ENCODE data around the gene COX7C. TPM values are rescaled to one million over a fixed set of nuclear protein-coding genes. Genes with fewer than 3 reads are reported as not detected.
"Not testable (repeated sequence)": the region's sequence is repeated elsewhere in the genome, so short reads cannot be mapped to it uniquely, and the experiment has no call there.

Gene COX7C, protein sequence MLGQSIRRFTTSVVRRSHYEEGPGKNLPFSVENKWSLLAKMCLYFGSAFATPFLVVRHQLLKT
- total RNA-seq (2014; rRNA removed; shearing (Covaris generic)), result 539 and 714 TPM in 2 replicates

- DNase-seq (ENCODE audit: low read depth), result peak; percentile 96
Observed at GRCh38 chr5:86617756-86618576, at the start of gene COX7C. Gene COX7C, plus strand, starts transcription at chr5:86617941. Its CDS starts 115 bp downstream, at chr5:86618056.

GRCh38 chr5:86569522-86570426 is 48.0 kb upstream of the COX7C start:
- DNase-seq (ENCODE audit: low read depth), result not testable (repeated sequence)

DNA sequence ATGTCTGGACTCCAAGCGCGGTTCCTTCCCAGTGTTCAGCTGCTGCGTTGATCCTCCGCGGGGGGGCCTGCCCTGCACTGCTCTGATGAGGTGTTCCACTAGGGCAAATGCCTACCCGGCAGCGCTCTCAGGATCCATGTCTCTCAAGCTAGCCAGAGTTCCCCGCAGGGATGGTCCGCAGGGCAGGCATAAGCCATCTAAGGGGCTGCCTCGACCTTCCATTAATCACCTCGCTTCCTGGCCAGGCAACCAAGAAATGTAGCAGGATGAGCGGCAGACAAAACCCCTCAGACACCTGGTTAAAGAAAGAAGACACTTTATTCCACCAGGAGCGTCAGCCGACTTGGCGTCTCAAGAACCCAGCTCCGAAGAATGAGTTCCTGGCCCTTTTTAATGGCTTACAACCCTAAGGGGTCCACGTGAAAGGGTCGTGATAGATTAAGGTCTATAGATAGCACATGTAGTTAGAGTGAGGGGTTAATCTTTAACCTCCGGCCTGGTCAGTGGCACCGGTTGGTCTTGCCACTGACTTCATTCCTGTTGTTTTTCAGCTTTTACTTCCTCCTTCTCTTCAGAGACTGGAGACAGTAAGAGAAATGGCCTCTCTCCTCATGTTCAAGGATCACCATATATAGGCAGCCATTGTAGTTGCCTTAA is 47.2 kb upstream of the COX7C start:
- DNase-seq (ENCODE audit: low read depth), result peak; percentile 66

DNA sequence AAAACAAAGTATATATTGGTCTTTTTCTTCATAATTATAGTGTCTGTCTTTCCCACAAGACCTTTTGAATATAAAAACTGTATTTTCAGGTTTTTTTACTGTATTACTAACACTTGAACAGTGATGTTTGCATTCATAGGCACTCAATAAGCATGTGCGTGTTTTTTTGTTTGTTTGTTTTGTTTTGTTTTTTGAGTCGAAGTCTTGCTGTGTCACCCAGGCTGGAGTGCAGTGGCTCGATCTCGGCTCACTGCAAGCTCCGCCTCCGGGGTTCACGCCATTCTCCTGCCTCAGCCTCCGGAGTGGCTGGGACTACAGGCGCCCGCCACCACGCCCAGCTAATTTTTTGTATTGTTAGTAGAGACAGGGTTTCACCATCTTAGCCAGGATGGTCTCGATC is 46.6 kb upstream of the COX7C start:
- not testable (repeated sequence) for DNase-seq (ENCODE audit: low read depth)

DNA sequence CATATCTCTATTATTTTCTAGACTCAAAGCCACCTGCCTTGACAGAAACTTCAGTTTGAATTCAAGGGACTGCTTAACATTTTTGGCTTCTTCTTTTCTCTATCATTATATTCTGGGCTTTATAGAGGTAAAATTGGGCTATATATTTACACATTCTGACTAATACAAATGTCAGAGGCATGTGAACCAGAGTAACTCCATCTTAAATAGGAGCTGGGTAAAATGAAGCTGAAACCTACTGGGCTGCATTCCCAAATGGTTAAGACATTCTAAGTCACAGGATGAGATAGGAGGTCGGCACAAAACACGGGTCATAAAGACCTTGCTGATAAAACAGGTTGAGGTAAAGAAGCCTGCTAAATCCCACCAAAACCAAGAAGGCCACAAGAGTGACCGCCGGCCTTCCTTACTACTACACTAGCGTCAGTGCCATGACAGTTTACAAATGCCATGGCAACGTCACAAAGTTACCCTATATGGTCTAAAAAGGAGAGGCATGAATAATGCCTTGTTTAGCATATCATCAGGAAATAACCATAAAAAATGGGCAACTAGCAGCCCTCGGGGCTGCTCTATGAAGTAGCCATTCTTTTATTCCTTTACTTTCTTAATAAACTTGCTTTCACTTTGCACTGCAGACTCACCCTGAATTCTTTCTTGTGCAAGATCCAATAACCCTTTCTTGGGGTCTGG is 44.8 kb upstream of the COX7C start:
- DNase-seq (ENCODE audit: low read depth), result no peak

GRCh38 chr5:86579502-86579901 is 38.2 kb upstream of the COX7C start:
- no peak for DNase-seq (ENCODE audit: low read depth)

DNA sequence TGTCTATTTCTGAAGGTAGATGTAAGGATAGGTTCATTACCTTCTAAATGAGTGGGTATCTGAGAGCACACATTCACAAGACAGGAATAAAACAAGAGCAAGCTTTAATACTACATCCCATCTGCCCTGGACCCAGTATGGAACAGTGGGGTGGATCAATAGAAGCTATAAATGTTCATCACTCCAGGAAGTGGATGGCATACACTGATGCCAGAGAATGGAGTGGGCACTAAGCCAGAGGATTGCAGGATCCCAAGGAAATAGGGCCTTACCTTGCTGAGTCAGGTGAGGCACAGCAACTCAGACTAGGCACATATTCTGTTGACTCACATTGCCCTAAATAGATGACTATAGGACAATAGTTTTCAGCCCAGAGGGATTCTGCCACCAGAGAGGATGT is 21.3 kb upstream of the COX7C start:
- no peak for DNase-seq (ENCODE audit: low read depth)

- DNase-seq (ENCODE audit: low read depth), result no peak
Observed at GRCh38 chr5:86605881-86606280, 11.9 kb upstream of the COX7C start.

GRCh38 chr5:86613455-86613854 is 4.3 kb upstream of the COX7C start:
- DNase-seq (ENCODE audit: low read depth), result no peak

GRCh38 chr5:86617309-86617755 is 409 bp upstream of the COX7C start:
- DNase-seq (ENCODE audit: low read depth), result no peak

DNA sequence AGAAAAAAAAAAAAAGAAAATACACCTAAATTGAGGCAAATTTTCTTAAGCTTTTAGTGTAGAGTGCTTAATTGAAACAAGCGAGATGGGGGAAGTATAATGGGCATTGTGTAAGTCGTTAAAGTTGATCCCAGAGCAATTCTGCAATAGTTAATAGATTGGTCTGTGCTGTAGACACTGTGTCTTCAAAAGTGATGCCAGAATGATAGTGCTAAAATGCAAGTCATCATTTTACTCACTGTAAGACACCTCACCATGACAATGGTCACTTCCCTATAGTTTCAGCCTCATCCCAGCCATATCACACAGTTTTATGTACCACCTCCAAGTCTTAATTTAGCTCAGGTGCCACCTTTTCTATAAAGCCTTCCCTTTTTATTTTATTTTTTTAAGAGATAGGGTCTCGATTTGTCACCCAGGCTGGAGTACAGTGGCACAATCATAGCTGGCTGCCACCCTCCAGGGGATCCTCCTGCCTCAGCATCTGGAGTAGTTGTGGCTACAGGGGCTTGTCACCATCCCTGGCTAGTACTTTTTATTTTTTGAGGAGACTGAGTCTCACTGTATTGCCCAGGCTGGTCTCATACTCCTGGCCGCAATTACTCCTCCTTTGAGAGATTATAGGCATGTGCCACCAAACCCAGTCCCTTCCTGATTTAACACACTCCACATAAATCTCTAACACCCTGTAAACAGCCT is 6.2 kb downstream of the COX7C start:
- DNase-seq (ENCODE audit: low read depth), result no peak

DNA sequence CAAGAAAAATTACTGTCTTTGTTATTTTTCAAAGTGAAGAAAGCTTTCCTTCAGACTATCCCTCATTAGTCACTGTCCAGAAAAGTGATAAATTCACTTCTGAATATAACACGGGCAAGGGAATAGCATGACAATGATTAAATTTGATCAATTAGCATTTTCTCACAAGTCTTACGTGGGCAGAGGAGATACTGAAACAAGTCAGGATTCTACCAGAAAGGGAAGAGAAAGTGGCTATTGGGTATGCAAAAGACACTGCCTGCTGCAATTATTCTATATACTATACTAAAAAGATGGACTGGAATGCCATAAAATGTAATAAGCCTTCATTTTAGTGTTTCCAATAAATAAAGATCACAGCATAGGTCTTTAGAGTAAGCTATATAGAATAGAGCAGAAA is 7.4 kb downstream of the COX7C start:
- no peak for DNase-seq (ENCODE audit: low read depth)

DNA sequence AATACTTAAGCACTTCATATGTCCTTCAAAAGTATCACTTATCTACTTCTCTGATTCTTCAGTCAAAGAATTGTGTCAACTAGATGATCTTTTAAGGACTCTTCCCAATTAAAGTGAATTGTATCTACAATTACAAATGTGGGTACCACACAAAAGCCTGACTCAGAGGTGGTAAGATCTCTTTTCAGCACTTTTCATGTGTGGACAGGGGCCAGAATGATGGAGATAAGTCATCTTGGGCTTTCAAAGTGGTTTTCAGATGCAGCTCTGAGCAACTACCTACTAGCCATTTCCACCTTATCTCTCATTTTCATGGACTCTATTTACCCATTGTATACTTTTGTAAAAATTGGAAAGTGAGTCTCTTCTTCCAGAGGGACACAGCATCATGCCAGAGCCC is 8.4 kb downstream of the COX7C start:
- no peak for DNase-seq (ENCODE audit: low read depth)

DNA sequence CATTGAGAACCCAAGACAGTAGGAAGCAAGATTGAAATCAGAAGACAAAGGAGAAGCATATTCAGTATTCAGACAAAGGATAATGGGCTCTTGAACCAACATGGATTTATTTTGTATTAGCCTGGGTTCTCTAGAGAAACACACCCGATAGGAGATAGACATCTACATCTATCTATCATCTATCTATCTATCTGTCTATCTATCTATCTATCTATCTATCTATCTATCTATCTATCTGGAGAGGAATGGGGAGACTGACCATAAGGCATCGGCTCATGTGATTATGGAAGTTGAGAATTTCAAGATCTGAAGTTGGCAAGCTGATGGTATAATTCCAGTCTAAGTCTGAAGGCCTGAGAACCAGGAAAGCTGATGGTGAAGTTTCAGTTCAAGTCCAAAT is 13.4 kb downstream of the COX7C start:
- DNase-seq (ENCODE audit: low read depth), result no peak

- DNase-seq (ENCODE audit: low read depth), result no peak
Observed at GRCh38 chr5:86640998-86641397, 23.3 kb downstream of the COX7C start.

GRCh38 chr5:86644843-86645242 is 27.1 kb downstream of the COX7C start:
- DNase-seq (ENCODE audit: low read depth), result no peak

DNA sequence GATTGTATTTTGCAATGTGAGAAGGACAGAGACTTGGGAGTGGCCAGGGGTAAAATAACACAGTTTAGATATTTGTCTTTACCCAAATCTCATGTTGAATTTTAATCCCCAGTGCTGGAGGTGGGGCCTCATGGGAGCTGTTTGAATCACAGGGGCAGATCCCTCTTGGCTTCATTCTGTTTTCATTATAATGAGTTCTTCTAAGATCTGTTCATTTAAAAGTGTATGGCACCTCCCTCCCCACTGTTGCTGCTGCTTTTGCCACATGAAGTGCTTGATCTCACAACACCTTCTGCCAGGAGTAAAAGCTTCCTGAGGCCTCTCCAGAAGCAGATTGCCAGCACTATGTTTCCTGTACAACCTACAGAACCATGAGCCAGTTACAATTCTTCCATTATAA is 28.1 kb downstream of the COX7C start:
- no peak for DNase-seq (ENCODE audit: low read depth)

GRCh38 chr5:86646671-86647070 is 28.9 kb downstream of the COX7C start:
- DNase-seq (ENCODE audit: low read depth), result no peak

- DNase-seq (ENCODE audit: low read depth), result no peak
Observed at GRCh38 chr5:86649832-86650505, 32.2 kb downstream of the COX7C start.

DNA sequence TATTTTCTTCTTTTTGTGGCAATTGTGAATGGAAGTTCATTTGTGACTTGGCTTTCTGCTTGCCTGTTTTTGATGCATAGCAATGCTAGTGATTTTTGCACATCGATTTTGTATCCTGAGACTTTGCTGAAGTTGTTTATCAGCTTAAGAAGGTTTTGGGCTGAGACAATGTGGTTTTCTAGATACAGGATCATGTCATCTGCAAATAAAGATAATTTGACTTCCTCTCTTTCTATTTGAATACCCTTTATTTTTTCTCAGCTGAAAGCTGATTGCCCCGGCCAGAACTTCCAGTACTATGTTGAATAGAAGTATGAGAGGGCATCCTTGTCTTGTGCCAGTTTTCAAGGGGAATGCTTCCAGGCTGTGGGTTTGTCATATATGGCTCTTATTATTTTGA is 43.0 kb downstream of the COX7C start:
- not testable (repeated sequence) for DNase-seq (ENCODE audit: low read depth)

Data from Daoy (cell line).